Panc1 (cell line): Measurements from ENCODE around the gene CLDN6. TPM values are rescaled to one million over a fixed set of nuclear protein-coding genes. Genes with fewer than 3 reads are reported as not detected.

Experiments used
- ATAC-seq: fragments of 200-7000 bp; cut with Tn5 transposase; 2 replicates; pipeline ENCODE4 v1.9.1; 2020; ENCODE audit warnings: mild to moderate bottlenecking, moderate library complexity
- BruUV-seq: library from RNA; stranded (reverse); fragments of 400-500 nt; replicated peaks from 2 replicates; lab custom pipeline; 2021; lab: Mats Ljungman, UMichigan
- CTCF ChIA-PET: fragments of 300-600 bp; sonication (Branson Sonifier 250); formaldehyde crosslinking; loops from one replicate; lab custom pipeline; 2022; ENCODE audit warnings: antibody characterized with exemption; lab: Charles Lee
- POLR2A ChIA-PET: fragments of 300-600 bp; sonication (Branson Sonifier 250); formaldehyde crosslinking; loops from one replicate; lab custom pipeline; 2022; ENCODE audit warnings: antibody characterized with exemption; lab: Charles Lee
- DNase-seq: peaks from one replicate; pipeline ENCODE4 v3.0.0-alpha.2; 2010; ENCODE audit warnings: low read depth, low spot score
- H3K27ac ChIP-seq: 2 replicates; pipeline ENCODE4 v1.5.1; 2011; ENCODE audit warnings: mild to moderate bottlenecking, low read length, inconsistent platforms
- H3K27me3 ChIP-seq: fragments of 200-500 bp; sonication (Bioruptor generic); 2 replicates; pipeline ENCODE4 v1.6.0; 2014; ENCODE audit warnings: low read length, inconsistent platforms; ENCODE audit not compliant: control insufficient read depth, insufficient read depth
- H3K36me3 ChIP-seq: fragments of 200-500 bp; sonication (Bioruptor generic); 2 replicates; pipeline ENCODE4 v1.5.1; 2014; ENCODE audit warnings: inconsistent platforms, mild to moderate bottlenecking, low read length, moderate library complexity; ENCODE audit not compliant: control insufficient read depth, insufficient read depth
- H3K4me1 ChIP-seq: 2 replicates; pipeline ENCODE4 v1.5.1; 2011; ENCODE audit warnings: inconsistent platforms, mild to moderate bottlenecking, low read length, moderate library complexity; ENCODE audit not compliant: control insufficient read depth, insufficient read depth
- H3K4me3 ChIP-seq, 2 experiments: 2 replicates each; pipeline ENCODE4 v1.5.1; 2011 to 2012; ENCODE audit warnings: low read depth in 2 of 2, low read length in 2 of 2, mild to moderate bottlenecking in 2 of 2, inconsistent platforms in 1 of 2, moderate library complexity in 1 of 2
- H3K9me3 ChIP-seq: fragments of 200-500 bp; sonication (Bioruptor generic); 2 replicates; pipeline ENCODE4 v1.5.1; 2014; ENCODE audit warnings: low read depth, mild to moderate bottlenecking, inconsistent platforms, low read length, moderate library complexity; ENCODE audit not compliant: control insufficient read depth, insufficient read depth
- POLR2AphosphoS5 ChIP-seq: IDR thresholded peaks from 2 replicates; pipeline ENCODE4 v1.6.1; 2012; ENCODE audit warnings: mild to moderate bottlenecking, low read depth, low read length, moderate library complexity
- SIN3A ChIP-seq: IDR thresholded peaks from 2 replicates; pipeline ENCODE4 v1.6.1; 2012; ENCODE audit warnings: low read depth, mild to moderate bottlenecking, low read length, moderate library complexity, borderline replicate concordance; ENCODE audit not compliant: insufficient read depth
- TCF7L2 ChIP-seq: IDR thresholded peaks from 2 replicates; pipeline ENCODE4 v1.6.1; 2011; ENCODE audit warnings: mild to moderate bottlenecking, low read depth, low read length, inconsistent platforms
- in situ Hi-C: cut with HindIII; loops from 2 replicates; pipeline ENCODE4 v1.10.0; 2016; ENCODE audit warnings: low sequenced_read_pairs, low pct_unique_long_range_greater_than_20kb
- intact Hi-C: fragments of 100-400 bp; cut with micrococcal nuclease; formaldehyde crosslinking; loops from one replicate; pipeline ENCODE4 v1.10.0; 2022; ENCODE audit not compliant: unreplicated experiment
- total RNA-seq: library from RNA; stranded (reverse); gene quantifications from one replicate; pipeline ENCODE4 v1.2.1, GENCODE V29; 2021; ENCODE audit not compliant: unreplicated experiment
- TF ChIP-seq, protein P1 (sequence below), 2 experiments: IDR thresholded peaks; 2 replicates each; pipeline ENCODE4 v1.6.1; 2011 to 2012; ENCODE audit warnings: low read depth in 2 of 2, control low read depth in 1 of 2, low read length in 1 of 2, mild to moderate bottlenecking in 1 of 2, moderate library complexity in 1 of 2; ENCODE audit not compliant: insufficient read depth in 1 of 2
- TF ChIP-seq, protein P2 (sequence below): fragments of 450-650 bp; IDR thresholded peaks from 2 replicates; pipeline ENCODE4 v1.5.1; 2017; ENCODE audit warnings: mild to moderate bottlenecking

CLDN6 gene
- total RNA-seq, 1 experiment from 2014 or later = 1.2 TPM

DNA sequence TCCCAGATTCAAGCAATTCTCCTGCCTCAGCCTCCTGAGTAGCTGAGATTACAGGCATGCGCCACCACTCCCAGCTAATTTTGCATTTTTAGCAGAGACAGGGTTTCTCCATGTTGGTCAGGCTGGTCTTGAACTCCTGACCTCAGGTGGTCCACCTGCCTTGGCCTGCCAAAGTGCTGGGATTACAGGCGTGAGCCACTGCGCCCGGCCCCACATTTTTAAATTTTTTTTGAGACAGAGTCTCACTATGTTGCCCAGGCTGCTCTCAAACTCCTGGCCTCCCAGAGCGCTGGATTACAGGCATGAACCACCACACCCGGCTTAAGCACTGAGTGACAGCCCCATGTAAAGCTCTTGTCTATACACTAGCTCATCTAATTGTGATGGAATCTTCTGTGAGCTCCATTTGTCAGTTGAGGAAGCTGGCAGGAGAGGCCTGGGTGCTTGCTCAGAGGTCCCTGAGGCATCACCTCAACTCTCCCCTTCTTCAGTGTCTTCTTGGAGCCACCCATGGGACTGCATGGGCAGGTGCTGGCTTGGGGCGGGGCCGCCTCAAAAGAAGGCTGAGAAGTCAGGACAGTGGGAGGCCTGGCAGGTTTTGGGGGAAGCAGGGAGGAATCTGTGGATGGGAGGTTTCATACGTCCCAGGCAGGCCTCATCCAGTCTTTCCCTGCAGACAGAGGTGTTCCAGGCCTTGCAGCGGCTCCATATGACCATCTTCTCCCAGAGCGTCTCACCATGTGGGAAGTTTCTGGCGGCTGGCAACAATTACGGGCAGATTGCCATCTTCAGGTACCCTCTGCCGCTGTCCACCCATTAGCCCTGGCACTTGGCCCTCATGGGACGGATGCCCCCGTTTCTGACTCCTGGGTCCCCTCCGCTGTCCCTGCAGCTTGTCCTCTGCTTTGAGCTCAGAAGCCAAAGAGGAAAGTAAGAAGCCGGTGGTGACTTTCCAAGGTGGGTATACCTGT lies 7.3 kb upstream of the CLDN6 start:
- Histone ChIP-seq H3K4me3 (no peak overlapping the region; a peak in 1 of 4 replicates), H3K36me3 (peaks cover 9% of the 10 kb centered on the region), H3K4me1 (peaks cover 15% of the 10 kb centered on the region), H3K27me3 (no peaks in the 10 kb centered on the region), H3K9me3 (no peaks in the 10 kb centered on the region), H3K27ac (no peak overlapping the region)
- ATAC-seq (no peak), DNase-seq (no peak)
- ChIA-PET CTCF (no interaction called here), POLR2A (no interaction called here)
- in situ Hi-C loops (no loop called here), intact Hi-C loops (no loop called here)
- no peak for TF ChIP-seq POLR2AphosphoS5
- BruUV-seq = no TSS peak

DNA sequence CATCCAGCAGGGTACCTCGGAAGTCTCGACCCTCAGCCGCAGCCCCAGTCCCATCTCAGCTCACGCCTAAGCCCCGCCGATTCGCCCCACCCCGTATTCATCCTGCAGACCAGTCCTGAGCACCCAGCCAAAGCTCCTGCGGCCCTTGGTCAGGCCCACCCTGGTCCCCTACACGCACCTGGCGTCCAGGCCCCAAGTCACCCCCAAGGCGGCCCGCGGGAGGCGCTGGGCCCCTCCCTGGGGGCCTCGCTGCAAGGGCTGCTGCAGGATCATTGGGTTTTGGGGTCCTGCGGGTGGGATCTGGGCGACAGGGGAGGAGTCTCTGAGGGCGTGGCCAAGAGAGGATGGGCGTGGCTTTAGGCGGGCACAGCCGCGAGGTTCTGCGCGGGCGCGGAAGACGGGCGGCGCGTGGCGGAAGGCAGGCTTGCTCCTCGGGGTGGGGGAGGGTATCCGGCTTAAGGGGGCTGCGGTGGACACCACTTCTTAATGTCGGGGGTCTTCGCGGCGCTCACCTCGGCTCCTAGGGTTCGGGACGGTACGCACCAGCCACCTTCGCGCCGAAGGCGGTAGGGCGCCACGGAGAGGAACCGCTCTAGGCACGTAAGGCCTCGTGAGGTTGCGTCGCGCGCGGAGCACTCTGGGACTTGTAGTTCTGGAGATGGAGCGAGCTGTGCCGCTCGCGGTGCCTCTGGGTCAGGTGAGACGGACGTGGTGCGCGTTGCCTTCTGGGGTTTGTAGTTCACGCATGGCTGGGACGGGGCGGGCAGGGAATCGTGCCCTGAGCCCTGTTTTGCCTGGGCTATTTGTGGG lies 5.9 kb upstream of the CLDN6 start, which contains the start of the genes HCFC1R1 and THOC6:
TSS of gene HCFC1R1 (minus strand) at position 274 of the 810 bp plus-strand sequence. CDS start at position 273, 1 bp downstream.
TSS of gene THOC6 (plus strand) at position 367 of the 810 bp plus-strand sequence. CDS start at position 659, 292 bp downstream.
- intact Hi-C loops = no loop called here
- CTCF ChIA-PET = interaction anchor here (0.7 kb wide), 1 partner anchor 20 kb away, joined by 4 read pairs; no protein-coding TSS in a partner anchor

More for the DNA sequence above, 5.9 kb upstream of the CLDN6 start, which contains the start of the genes HCFC1R1 and THOC6:
- Histone ChIP-seq H3K4me1 (peaks cover 19% of the 10 kb centered on the region), H3K9me3 (no peaks in the 10 kb centered on the region), H3K27ac (peak within 1 kb of the TSS; percentile 99), H3K4me3 (peak within 1 kb of the TSS; percentile 94 to 95), H3K27me3 (no peaks in the 10 kb centered on the region), H3K36me3 (peaks cover 9% of the 10 kb centered on the region)
- in situ Hi-C loops = no loop called here
- no TSS peak for BruUV-seq
- TF ChIP-seq POLR2AphosphoS5 (peak; percentile 94), TCF7L2 (peak; percentile 38; the same call in 1 of the 2 replicates), SIN3A (peak; percentile 56; the same call in 1 of the 2 replicates)
- TF ChIP-seq, protein P1, sequence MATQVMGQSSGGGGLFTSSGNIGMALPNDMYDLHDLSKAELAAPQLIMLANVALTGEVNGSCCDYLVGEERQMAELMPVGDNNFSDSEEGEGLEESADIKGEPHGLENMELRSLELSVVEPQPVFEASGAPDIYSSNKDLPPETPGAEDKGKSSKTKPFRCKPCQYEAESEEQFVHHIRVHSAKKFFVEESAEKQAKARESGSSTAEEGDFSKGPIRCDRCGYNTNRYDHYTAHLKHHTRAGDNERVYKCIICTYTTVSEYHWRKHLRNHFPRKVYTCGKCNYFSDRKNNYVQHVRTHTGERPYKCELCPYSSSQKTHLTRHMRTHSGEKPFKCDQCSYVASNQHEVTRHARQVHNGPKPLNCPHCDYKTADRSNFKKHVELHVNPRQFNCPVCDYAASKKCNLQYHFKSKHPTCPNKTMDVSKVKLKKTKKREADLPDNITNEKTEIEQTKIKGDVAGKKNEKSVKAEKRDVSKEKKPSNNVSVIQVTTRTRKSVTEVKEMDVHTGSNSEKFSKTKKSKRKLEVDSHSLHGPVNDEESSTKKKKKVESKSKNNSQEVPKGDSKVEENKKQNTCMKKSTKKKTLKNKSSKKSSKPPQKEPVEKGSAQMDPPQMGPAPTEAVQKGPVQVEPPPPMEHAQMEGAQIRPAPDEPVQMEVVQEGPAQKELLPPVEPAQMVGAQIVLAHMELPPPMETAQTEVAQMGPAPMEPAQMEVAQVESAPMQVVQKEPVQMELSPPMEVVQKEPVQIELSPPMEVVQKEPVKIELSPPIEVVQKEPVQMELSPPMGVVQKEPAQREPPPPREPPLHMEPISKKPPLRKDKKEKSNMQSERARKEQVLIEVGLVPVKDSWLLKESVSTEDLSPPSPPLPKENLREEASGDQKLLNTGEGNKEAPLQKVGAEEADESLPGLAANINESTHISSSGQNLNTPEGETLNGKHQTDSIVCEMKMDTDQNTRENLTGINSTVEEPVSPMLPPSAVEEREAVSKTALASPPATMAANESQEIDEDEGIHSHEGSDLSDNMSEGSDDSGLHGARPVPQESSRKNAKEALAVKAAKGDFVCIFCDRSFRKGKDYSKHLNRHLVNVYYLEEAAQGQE (IDR thresholded peaks at IDR 0.05; ENCODE audit: insufficient read depth in 1 of 2, low read depth in 2 of 2, low read length in 1 of 2) = no peak
- TF ChIP-seq, protein P2, sequence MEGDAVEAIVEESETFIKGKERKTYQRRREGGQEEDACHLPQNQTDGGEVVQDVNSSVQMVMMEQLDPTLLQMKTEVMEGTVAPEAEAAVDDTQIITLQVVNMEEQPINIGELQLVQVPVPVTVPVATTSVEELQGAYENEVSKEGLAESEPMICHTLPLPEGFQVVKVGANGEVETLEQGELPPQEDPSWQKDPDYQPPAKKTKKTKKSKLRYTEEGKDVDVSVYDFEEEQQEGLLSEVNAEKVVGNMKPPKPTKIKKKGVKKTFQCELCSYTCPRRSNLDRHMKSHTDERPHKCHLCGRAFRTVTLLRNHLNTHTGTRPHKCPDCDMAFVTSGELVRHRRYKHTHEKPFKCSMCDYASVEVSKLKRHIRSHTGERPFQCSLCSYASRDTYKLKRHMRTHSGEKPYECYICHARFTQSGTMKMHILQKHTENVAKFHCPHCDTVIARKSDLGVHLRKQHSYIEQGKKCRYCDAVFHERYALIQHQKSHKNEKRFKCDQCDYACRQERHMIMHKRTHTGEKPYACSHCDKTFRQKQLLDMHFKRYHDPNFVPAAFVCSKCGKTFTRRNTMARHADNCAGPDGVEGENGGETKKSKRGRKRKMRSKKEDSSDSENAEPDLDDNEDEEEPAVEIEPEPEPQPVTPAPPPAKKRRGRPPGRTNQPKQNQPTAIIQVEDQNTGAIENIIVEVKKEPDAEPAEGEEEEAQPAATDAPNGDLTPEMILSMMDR = no peak
- ATAC-seq (peak; percentile 61), DNase-seq (peak; percentile 96)
- POLR2A ChIA-PET = interaction anchor here (0.6 kb wide), 3 partner anchors 19 to 1145 kb away, joined by 3 read pairs; no protein-coding TSS in a partner anchor
